Endothelial cell (in vitro differentiated cells): ENCODE results near the gene PTPRJ. TPM values are rescaled to one million over a fixed set of nuclear protein-coding genes. Genes with fewer than 3 reads are reported as not detected.

Source experiments
- DNase-seq: peaks from one replicate; pipeline ENCODE4 v3.0.0; 2021; ENCODE audit warnings: low spot score
- H3K27ac Mint-ChIP-seq: one replicate; pipeline ENCODE4 v1.8.0; 2021; ENCODE audit warnings: mixed read lengths, inconsistent platforms; ENCODE audit not compliant: unreplicated experiment
- H3K27me3 Mint-ChIP-seq: one replicate; pipeline ENCODE4 v1.8.0; 2021; ENCODE audit warnings: mild to moderate bottlenecking, moderate library complexity, mixed read lengths, inconsistent platforms; ENCODE audit not compliant: unreplicated experiment
- H3K36me3 Mint-ChIP-seq: one replicate; pipeline ENCODE4 v1.8.0; 2021; ENCODE audit warnings: mild to moderate bottlenecking, low read depth, mixed read lengths, inconsistent platforms; ENCODE audit not compliant: unreplicated experiment
- H3K4me1 Mint-ChIP-seq: one replicate; pipeline ENCODE4 v1.8.0; 2021; ENCODE audit warnings: mild to moderate bottlenecking, mixed read lengths, inconsistent platforms; ENCODE audit not compliant: unreplicated experiment
- H3K4me3 Mint-ChIP-seq: one replicate; pipeline ENCODE4 v1.8.0; 2021; ENCODE audit warnings: mild to moderate bottlenecking, mixed read lengths, inconsistent platforms; ENCODE audit not compliant: unreplicated experiment
- H3K9me3 Mint-ChIP-seq: one replicate; pipeline ENCODE4 v1.8.0; 2021; ENCODE audit warnings: mixed read lengths, inconsistent platforms; ENCODE audit not compliant: unreplicated experiment
- total RNA-seq: library from RNA; stranded (reverse); fragmentation: NEBNext Ultra II Directional; extraction: Animal tissue kit (Norgen Biotek cat#: 25700); gene quantifications from one replicate; pipeline ENCODE4 v1.2.1, GENCODE V29; 2021; ENCODE audit not compliant: unreplicated experiment
- TF ChIP-seq, protein P1 (sequence below): fragments of 200-600 bp; sonication (generic); IDR thresholded peaks from one replicate; pipeline ENCODE4 v1.5.0; 2021; ENCODE audit warnings: antibody characterized with exemption; ENCODE audit not compliant: unreplicated experiment

The PTPRJ gene
- total RNA-seq, 1 donor from 2014 or later = 1.6 TPM

DNA sequence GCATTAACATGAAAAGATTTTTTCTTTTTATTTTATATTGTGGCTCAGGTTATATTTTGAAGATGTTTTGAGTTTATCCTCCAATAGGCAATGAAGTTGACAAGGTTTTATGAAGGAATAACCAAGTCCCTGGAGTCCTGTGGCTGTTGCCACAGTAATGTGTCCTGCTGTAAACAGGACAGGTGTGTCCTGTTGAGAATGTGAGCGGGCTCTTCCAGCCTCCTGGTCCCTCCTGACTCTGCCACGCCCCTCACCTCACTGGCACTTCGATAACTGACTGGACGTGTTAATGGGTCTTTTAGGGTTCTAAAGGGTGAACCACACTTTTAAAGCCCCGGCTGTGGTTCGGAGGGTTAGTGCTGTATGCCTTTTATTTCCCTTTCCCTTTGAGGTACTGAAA is 188.5 kb downstream of the PTPRJ start:
- TF ChIP-seq, protein P1, sequence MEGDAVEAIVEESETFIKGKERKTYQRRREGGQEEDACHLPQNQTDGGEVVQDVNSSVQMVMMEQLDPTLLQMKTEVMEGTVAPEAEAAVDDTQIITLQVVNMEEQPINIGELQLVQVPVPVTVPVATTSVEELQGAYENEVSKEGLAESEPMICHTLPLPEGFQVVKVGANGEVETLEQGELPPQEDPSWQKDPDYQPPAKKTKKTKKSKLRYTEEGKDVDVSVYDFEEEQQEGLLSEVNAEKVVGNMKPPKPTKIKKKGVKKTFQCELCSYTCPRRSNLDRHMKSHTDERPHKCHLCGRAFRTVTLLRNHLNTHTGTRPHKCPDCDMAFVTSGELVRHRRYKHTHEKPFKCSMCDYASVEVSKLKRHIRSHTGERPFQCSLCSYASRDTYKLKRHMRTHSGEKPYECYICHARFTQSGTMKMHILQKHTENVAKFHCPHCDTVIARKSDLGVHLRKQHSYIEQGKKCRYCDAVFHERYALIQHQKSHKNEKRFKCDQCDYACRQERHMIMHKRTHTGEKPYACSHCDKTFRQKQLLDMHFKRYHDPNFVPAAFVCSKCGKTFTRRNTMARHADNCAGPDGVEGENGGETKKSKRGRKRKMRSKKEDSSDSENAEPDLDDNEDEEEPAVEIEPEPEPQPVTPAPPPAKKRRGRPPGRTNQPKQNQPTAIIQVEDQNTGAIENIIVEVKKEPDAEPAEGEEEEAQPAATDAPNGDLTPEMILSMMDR = no peak
- DNase-seq = no peak
- Mint-ChIP-seq H3K9me3 (no peaks in the 10 kb centered on the region), H3K4me3 (no peak overlapping the region), H3K4me1 (no peaks in the 10 kb centered on the region), H3K27me3 (peaks cover 3% of the 10 kb centered on the region), H3K36me3 (no peaks in the 10 kb centered on the region), H3K27ac (no peak overlapping the region)

DNA sequence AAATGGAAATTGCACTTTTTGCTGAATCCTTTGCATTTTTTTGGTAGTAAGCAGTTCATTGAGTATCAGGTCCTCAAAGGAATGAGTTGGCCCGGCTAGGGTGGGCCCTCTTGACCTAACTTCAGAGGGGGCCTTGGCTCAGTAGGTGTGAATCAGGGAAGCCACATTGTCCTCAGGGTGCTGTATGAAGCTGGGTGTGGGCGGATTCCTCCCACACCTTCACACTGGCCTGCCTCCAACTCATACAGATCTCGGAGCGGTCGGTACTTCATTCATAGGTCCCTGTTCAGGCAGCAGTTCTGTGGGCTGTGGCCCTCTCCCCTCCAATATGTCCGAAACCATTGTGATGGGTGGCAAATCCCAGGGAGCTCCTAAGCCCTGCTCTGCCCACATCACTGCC is 188.9 kb downstream of the PTPRJ start:
- TF ChIP-seq, protein P1 = no peak
- DNase-seq = no peak
- H3K36me3 Mint-ChIP-seq = no peaks in the 10 kb centered on the region
- no peaks in the 10 kb centered on the region for H3K9me3 Mint-ChIP-seq
- no peaks in the 10 kb centered on the region for H3K4me1 Mint-ChIP-seq
- H3K4me3 Mint-ChIP-seq = no peak overlapping the region
- no peak overlapping the region for H3K27ac Mint-ChIP-seq
- H3K27me3 Mint-ChIP-seq = peaks cover 3% of the 10 kb centered on the region

DNA sequence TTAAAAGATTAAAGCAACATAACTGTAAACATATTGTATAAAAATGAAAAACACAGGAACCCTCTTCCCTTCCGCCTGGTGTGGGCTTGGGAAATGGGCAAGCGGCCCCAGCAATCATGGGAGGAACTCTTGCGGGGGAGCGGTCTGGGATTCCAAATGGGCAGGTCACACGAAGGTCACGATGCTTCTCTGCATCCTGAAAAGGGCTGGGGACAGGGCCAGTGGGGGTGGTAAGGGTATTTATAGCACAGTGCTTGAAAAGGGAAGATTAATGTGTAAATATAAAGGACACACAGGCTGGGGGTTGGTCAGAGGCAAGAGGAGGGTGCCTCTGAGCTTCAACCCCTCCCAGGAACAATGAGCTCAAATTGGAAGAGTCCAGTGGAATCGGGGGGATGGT is 189.4 kb downstream of the PTPRJ start:
- TF ChIP-seq, protein P1 = no peak
- no peak overlapping the region for H3K27ac Mint-ChIP-seq
- H3K9me3 Mint-ChIP-seq = no peaks in the 10 kb centered on the region
- no peaks in the 10 kb centered on the region for H3K4me1 Mint-ChIP-seq
- no peaks in the 10 kb centered on the region for H3K36me3 Mint-ChIP-seq
- no peak for DNase-seq
- no peak overlapping the region for H3K4me3 Mint-ChIP-seq
- H3K27me3 Mint-ChIP-seq = peaks cover 3% of the 10 kb centered on the region

DNA sequence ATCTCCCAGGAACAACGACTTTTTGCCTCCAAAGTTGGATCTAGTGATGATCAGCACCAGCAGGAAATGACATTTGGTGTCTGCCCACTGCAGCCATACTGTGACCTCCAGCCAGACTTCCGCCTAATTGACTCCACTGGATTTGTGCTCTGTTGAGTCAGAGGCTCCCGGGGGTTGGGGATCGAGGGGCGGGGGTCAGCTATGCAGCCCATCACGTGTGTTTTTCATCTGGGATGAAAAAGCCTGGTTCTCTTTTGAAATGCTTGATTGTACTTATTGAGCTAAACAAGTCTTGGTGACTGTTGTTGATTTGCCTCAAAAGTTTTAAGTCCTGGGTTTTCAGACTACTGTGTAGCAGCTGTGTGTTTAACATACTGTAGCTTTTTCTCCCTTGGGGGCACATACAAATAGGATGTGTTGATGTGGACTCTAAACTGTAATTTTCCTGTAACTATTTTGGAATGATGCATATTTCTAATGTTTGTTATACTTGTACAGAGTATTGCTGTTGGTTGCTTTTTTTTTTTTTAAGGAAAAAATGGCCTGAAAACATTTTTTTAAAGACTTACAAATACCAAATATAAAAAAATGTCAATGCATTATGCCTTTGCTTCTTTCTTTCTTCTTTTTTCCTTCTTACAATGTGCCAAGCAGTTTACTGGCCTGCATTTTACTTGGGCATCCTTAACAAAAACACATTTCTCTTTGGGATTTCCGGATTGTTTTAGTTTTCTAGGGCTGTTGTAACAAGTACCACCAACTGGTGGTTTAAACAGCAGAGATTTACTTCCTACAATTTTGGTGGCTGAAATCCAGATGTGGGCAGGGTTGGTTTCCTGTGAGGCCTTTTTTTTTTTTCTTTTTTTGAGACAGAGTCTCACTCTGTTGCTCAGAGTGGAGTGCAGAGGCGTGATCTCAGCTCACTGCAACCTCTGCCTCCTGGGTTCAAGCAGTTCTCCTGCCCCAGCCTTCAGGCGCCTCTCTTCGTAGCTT is 190.2 kb downstream of the PTPRJ start:
- TF ChIP-seq, protein P1 = no peak
- no peaks in the 10 kb centered on the region for H3K4me1 Mint-ChIP-seq
- no peaks in the 10 kb centered on the region for H3K36me3 Mint-ChIP-seq
- no peaks in the 10 kb centered on the region for H3K9me3 Mint-ChIP-seq
- no peak overlapping the region for H3K27ac Mint-ChIP-seq
- H3K4me3 Mint-ChIP-seq = no peak overlapping the region
- DNase-seq = no peak
- H3K27me3 Mint-ChIP-seq = peaks cover 3% of the 10 kb centered on the region
